HG03039 (cell line): ENCODE data around the gene FASN.

ENCODE experiments used
- ATAC-seq: cut with Tn5 transposase; IDR thresholded peaks from one replicate; pipeline ENCODE4 v1.9.1; 2021; ENCODE audit warnings: mild to moderate bottlenecking, moderate library complexity; ENCODE audit not compliant: unreplicated experiment

The FASN gene

DNA sequence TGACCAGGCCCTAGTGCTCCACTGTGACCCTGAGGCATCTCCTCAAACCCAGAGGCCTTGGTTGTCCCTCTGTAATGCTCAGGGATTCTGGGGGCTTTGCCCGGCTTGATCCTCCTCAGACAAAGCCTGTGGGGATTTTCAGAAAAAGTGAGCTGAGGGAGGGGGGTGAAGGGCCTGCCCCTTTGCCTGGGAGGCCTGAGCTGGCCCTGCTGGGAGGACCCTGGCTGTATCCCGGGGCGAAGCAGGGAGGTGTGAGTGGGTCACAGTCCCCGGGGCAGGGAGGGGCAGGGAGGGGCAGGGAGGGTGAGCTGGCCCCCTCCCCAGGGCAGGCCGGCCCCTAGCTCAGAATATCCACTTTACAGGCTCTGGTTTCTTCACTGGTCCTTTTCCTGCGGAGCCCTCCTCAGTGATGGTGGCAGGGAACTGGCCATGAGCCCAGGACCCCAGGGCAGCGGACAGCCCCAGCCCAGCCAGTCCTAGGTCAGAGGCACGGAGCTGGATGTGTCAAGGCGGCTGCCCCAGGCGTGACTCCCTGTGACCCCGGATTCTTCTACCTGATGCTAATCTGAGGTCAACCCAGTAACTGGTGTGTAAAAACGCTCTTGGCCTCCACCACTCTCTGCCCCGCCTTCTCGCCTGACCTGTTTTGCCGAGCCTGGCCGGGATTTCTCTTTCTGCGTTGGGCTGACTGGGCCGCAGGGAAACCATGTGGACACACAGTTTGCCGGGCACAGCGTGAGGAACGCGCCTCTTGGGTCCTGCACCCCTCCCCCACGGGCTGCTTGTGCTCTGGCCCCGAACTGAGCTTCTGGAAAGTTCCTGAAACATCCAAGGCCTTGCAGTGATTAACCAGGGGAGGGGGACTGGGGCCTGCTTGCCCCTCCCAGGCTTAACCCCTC, 5.8 kb upstream of the FASN start:
- no peak for ATAC-seq

- ATAC-seq = no peak
These were observed 4.0 kb upstream of the FASN start for GRCh38 chr17:82101767-82102679.

DNA sequence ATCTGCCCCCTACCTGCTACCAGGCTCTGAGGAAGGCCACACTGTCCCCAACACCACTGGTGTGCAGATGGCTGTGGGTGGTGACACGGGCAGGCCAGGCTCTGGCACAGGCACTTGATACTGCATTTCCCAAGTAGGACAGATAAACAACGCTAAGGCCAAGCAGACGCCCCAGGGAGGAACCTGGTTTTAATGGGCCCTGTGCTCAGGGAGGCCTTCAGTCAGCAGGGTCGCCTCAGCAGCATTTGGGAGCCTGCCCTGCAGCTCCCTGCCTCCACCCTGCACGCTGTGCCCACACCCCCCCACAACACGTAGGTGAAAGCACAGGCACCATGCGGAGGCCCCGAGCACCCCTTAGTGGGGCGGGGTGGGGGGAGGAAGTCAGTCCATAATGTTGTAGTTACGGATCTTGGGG, 3.3 kb upstream of the FASN start:
- no peak for ATAC-seq

GRCh38 chr17:82100502-82101298, 2.7 kb upstream of the FASN start:
- no peak for ATAC-seq

GRCh38 chr17:82098939-82099763, 1.1 kb upstream of the FASN start:
- peak; percentile 4 for ATAC-seq

- ATAC-seq = no peak
These were observed 192 bp downstream of the FASN start for GRCh38 chr17:82097919-82098168.

- ATAC-seq = peak; percentile 3
These were observed 685 bp downstream of the FASN start for GRCh38 chr17:82097184-82097918.

- ATAC-seq = no peak
These were observed 1.3 kb downstream of the FASN start for GRCh38 chr17:82096709-82097183.

GRCh38 chr17:82095777-82096708, 2.0 kb downstream of the FASN start:
- no peak for ATAC-seq

GRCh38 chr17:82094931-82095776, 2.9 kb downstream of the FASN start:
- no peak for ATAC-seq

DNA sequence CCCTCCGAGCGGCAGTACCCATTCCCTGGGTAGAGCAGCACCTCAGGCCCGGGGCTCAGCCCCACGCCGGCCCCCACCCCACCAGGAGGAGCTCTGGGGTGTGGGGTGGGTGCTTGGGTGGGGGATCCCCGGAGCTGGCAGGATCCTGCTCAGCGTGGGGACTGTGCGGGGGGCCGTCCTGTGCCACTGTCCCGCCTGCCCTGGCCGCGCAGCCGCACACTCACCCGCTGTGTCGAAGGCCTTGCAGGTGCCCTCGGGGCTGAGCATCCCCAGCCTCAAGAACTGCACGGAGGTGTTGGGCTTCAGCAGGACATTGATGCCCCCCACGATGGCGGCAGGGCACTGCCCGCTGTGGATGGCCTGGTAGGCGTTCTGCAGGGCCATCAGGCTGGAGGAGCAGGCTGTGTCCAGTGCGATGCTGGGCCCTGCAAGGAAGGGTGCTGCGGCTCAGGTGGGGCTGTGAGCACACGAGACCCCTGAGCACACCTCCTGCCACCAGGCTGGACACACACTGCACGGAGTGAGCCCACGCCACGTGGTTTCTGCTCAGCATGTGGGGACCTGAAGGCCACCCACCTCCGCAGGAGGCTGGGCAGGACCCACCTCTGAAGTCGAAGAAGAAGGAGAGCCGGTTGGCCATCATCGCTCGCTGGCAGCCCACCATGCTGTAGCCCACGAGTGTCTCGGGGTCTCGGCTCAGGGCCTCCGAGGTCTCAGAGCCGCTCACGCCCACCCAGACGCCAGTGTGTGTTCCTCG, 4.9 kb downstream of the FASN start:
- ATAC-seq = no peak

DNA sequence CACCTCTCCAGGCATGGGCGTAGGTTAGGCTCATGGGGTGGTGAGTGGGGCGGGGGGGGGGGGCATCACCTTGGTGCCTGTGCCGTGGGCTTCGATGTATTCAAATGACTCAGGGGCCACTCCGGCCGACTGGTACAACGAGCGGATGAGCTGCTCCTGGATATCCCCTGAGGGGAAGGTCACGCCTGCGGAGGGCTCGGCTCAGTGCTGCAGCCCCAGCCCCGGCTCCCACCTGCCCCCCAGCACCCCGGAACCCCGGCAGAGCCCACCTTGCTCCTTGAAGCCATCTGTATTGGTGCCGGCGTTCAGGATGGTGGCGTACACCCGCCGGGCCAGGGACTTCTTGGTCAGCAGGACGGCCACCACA, 5.4 kb downstream of the FASN start:
- ATAC-seq = no peak

DNA sequence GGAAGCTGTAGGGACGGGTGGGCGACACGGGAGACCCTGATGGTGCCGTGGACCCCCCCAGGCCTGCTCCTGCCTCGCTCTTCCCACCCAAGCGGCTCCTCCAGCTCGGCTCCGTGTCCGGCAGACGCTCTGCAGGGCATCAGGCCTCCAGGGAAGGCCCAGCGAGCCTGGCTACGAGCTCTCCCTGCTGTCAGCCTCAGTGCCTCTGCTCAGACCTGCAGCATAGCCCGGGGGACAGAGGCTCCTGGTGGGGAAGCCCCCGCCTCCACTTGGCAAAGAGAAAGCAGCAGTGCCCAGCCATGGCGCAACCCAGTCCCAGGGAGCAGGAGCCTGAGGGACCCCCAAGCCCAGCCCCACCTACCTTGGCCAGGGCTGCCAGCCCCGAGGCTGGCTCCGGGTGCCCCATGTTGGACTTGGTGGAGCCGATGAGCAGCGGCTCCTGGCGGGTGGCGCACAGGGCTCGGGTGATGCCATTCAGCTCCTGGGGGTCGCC, 5.9 kb downstream of the FASN start:
- ATAC-seq = no peak

DNA sequence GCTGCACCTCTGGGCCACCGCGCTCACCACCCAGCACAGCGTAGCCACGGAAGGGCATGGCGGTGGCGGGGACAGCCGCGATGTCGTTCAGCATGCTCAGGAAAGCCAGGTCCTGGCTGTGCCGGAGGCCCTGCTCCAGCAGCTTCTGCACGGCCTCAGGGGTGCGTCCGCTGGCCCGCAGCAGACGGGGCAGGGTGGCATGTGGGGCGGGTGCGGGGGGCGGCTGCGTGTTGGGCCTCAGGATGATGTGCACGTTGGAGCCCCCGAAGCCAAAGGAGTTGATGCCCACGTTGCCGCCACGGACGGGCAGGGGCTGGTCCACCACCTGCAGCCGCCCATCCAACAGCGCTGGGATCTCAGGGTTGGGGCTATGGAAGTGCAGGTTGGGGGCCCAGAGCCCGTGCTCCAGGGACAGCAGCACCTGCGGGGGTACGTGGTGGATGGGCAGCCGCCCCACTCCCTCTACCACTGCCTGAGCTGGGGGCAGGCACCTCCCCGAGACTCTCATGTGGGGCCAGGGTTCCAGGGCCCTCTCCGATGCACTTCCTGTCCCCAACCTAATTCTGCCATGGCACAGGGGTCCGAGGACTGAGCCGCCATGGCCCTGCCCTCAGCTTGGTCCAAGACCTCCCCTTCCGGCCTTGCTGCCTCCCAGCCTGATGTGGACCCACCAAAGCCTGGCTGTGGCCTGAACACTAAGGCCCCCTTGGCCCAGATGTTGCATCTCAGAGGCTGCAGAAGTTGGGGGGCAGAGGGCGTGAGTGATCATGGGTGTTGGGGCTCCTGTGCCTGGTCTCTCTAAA, 6.6 kb downstream of the FASN start:
- no peak for ATAC-seq

GRCh38 chr17:82090549-82091263, 7.3 kb downstream of the FASN start:
- no peak for ATAC-seq
